HL-60 (cell line): ENCODE results near the gene CHSY3.

Source experiments
- POLR2AphosphoS5 ChIP-seq: IDR thresholded peaks from 2 replicates; pipeline ENCODE4 v1.6.1; 2012; ENCODE audit warnings: low read depth
- REST ChIP-seq: IDR thresholded peaks from 2 replicates; pipeline ENCODE4 v1.6.1; 2012; ENCODE audit warnings: low read depth; ENCODE audit not compliant: insufficient replicate concordance
- TF ChIP-seq, protein P1 (sequence below): IDR thresholded peaks from one replicate; pipeline ENCODE4 v1.5.1; 2011; ENCODE audit warnings: low read length, control low read depth, inconsistent platforms; ENCODE audit not compliant: insufficient read depth

DNA sequence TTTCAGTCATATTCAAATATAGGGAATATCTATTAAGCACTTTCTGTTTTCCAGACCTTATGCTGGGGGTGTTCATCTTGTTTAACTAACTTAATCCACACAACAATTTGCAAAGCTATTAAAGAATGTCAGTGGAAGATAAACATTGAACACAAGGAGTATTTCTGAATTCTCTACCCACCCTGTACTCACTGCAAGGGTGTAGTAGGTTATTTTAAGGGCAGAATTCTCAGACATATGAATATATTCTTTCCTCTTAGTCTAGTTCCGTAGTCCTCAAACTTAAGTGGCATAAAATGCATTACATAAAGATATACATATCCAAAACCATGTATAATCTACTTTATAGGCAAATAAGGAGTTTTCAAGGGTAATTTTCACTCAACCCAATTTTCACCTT lies 19.9 kb upstream of the CHSY3 start:
- TF ChIP-seq, protein P1, sequence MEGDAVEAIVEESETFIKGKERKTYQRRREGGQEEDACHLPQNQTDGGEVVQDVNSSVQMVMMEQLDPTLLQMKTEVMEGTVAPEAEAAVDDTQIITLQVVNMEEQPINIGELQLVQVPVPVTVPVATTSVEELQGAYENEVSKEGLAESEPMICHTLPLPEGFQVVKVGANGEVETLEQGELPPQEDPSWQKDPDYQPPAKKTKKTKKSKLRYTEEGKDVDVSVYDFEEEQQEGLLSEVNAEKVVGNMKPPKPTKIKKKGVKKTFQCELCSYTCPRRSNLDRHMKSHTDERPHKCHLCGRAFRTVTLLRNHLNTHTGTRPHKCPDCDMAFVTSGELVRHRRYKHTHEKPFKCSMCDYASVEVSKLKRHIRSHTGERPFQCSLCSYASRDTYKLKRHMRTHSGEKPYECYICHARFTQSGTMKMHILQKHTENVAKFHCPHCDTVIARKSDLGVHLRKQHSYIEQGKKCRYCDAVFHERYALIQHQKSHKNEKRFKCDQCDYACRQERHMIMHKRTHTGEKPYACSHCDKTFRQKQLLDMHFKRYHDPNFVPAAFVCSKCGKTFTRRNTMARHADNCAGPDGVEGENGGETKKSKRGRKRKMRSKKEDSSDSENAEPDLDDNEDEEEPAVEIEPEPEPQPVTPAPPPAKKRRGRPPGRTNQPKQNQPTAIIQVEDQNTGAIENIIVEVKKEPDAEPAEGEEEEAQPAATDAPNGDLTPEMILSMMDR: no peak
- no peak for TF ChIP-seq REST
- TF ChIP-seq POLR2AphosphoS5: no peak
